HG03135 (cell line): Measurements from ENCODE around the gene HVCN1.
"Not testable (repeated sequence)": the region's sequence is repeated elsewhere in the genome, so short reads cannot be mapped to it uniquely, and the experiment has no call there.

Experiments used
- ATAC-seq: cut with Tn5 transposase; IDR thresholded peaks from one replicate; pipeline ENCODE4 v1.9.1; 2021; ENCODE audit warnings: mild to moderate bottlenecking, moderate library complexity; ENCODE audit not compliant: unreplicated experiment

Gene HVCN1

DNA sequence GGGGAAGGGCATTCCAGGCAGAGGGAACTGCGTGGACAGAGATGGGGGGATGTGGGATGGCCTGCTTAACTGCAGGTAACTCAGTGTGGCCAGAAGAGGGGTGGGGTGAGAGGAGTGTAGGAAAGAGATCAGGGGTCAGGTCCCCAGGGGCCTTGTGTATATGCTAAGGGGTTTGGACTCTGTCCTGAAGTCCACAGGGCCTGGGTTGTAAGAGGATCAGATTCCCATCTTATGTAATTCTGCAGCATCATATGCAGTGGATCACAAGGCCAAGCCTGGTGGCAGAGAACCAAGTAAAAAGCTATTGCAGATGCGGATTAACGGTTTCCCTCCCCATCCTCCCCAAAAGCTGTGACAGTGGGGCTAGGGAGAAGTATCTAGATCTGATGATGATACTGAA, 66.3 kb downstream of the HVCN1 start:
- no peak for ATAC-seq

- peak; percentile 54 for ATAC-seq
These were observed 69.4 kb downstream of the HVCN1 start for GRCh38 chr12:110619534-110619953.

DNA sequence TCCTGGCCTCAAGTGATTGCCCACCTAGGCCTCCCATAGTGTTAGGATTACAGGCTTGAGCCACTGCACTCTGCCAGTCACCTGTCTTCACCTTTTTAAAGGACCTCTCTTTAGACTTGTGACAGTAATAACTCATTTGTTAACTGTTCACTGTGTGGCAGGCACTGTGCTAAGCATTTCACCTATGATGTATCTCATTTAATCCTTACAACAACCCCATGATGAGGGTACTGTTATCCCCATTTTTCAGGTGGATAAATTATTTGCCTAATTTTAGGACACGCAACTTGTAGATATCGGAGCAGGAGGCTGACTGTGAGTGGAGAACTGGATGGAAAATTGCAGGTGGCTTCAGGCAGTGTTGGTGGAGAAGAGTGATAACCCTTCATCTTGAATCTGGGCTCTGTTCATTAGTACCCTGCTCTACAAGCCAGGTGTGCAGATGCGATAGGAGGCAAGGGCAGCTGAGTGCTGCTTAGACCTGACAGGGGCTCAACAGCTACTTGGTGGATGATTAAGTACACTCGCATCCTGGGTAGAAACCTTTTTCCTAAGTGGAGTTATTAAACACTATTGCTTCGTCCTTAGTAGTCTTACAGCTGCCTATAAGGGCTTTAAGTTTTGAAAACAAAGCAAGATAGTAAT, 72.3 kb downstream of the HVCN1 start:
- ATAC-seq, result no peak

DNA sequence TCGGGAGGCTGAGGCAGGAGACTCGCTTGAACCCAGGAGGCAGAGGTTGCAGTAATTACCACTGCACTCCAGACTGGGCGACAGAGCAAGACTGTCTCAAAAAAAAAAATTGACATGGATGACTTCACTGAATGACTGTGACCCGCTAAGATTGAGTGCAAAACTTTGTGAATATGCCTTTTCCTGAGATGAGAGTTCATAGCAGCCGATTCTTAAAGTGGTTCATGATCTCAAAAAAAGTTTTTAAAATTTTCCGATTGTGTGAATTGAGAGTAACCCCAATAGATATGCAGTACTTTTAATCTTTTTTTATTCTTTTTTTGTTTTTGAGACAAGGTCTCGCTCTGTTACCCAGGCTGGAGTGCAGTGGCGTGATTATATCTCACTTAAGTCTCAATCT, 73.7 kb downstream of the HVCN1 start:
- no peak for ATAC-seq

GRCh38 chr12:110613771-110614684, 74.9 kb downstream of the HVCN1 start, which contains the start of gene TCTN1:
Gene TCTN1 (plus strand): TSS chr12:110614129. CDS start chr12:110614183, 54 bp downstream.
- ATAC-seq, result peak; percentile 93

DNA sequence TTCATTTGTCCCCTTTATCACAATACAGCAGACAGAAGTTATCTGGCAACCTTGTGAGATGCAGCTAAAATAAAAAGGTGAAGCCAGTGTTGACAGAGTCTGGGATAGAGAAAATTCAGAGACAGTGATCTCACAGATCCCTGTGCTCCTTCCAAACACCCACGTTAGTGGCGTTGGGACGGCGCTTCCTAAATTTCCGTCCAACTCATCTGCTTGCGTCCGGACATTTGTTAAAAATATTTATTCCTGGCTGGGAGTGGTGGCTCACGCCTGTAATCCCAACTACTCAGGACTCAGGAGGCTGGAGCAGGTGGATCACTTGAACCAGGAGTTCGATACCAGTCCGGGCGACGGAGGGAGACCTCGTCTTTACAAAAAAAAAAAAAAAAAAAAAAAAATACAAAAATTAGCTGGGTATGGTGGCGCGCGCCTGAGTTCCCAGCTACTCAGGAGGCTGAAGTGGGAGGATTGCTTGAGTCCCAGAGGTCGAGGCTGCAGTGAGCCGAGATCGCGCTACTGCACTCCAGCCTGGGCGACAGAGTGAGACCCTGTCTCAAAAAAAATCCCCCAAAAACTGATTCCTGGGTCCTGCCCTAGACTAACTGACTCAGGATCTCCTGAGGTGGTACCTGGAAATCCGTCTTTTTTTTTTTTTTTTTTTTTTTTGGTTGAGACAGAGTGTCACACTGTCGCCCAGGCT, 75.7 kb downstream of the HVCN1 start:
- no peak for ATAC-seq

GRCh38 chr12:110606253-110606611, 82.7 kb downstream of the HVCN1 start:
- ATAC-seq, result no peak

DNA sequence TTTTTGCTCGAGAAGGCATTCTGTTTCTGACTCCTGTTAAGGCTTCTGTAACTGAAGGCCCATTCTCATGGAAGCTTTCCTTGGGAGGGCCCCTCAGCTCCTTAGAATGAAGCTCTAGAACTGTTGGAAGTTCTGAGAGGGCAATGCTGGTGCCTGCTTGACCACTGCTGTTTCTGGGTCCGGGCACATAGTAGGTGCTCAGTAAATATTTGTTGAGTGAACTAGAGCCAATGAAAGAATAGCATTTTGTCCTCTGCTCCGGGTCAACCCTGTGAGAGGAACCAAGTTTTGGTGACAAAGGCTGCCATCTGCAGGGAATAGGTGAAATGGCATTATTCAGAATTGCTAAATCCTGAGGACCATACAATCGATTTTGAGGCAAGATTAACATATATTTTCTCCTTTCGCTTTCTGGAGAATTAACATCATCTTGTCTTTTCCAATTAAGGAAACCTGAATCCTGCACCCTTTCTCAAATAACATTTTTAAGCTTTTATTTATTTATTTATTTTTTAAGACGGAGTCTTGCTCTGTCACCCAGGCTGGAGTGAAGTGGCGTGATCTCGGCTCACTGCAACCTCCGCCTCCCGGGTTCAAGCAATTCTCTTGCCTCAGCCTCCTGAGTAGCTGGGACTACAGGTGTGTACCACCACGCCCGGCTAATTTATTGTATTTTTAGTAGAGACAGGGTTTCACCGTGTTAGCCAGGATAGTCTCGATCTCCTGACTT, 86.7 kb downstream of the HVCN1 start:
- ATAC-seq, result not testable (repeated sequence)

DNA sequence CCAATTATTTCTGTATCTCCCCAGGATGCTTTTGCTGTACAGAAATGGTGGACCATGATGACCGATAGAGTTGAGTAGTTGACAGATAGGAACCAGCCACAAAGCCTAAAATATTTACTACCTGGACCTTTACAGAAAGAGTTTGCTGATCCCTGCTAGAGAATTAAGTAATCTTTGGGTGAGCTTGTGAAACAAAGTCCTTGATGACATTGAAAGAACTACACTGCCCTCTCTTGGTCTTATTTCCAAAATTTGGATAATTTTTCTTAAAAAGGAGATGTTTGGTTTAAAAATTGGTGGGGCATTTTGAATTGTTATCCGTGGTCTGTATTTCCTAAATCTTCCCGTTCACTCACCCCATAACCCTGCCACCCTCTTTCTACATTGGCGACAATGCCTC, 88.7 kb downstream of the HVCN1 start:
- ATAC-seq, result no peak

- ATAC-seq, result no peak
These were observed 89.6 kb downstream of the HVCN1 start for GRCh38 chr12:110599334-110599733.
